ENCODE results near the gene GON4L. TPM values are rescaled to one million over a fixed set of nuclear protein-coding genes. Genes with fewer than 3 reads are reported as not detected.
"Not testable (repeated sequence)": the region's sequence is repeated elsewhere in the genome, so short reads cannot be mapped to it uniquely, and the experiment has no call there.

Gene GON4L
- total RNA-seq, 1 experiment from 2014 or later, result 53.4 TPM

- Histone ChIP-seq H3K18ac (ENCODE audit: insufficient read length, low read depth, low read length) (no peak overlapping the region), H3T11ph (ENCODE audit: low read length) (no peak overlapping the region), H3K9ac (ENCODE audit: extremely low read depth, insufficient read length, low read length) (no peak overlapping the region), H3K27ac (ENCODE audit: insufficient read length, low read depth, low read length) (no peak overlapping the region), H3K14ac (ENCODE audit: insufficient read depth, low read length) (no peak overlapping the region), H2AFZ (ENCODE audit: low read length) (no peak overlapping the region), H3K79me2 (ENCODE audit: insufficient read depth, low read length) (no peaks in the 10 kb centered on the region), H4K20me1 (ENCODE audit: control insufficient read depth, insufficient read depth, insufficient read length) (no peaks in the 10 kb centered on the region), H2BK20ac (ENCODE audit: low read depth, low read length, poor library complexity, severe bottlenecking) (no peak overlapping the region), H2AK5ac (ENCODE audit: insufficient read length, low read length) (no peak overlapping the region), H3K23me2 (ENCODE audit: insufficient read length, low read depth, low read length, poor library complexity, severe bottlenecking) (no peaks in the 10 kb centered on the region), H2BK12ac (ENCODE audit: insufficient read length, low read depth, low read length) (no peak overlapping the region), H4K8ac (replicated peaks; ENCODE audit: insufficient read length, low read depth, low read length) (no peak overlapping the region), H3K4me2 (ENCODE audit: insufficient read depth, insufficient read length, low read length) (no peak overlapping the region), H2BK15ac (ENCODE audit: low read depth, low read length) (no peak overlapping the region), H3K4ac (ENCODE audit: low read depth, low read length) (no peak overlapping the region), H3K56ac (ENCODE audit: insufficient read length, low read depth, low read length) (no peak overlapping the region), H3K23ac (ENCODE audit: insufficient read length, low read depth, low read length) (no peak overlapping the region), H3K79me1 (ENCODE audit: insufficient read depth, low read depth, low read length, poor library complexity, severe bottlenecking) (no peaks in the 10 kb centered on the region), H4K5ac (ENCODE audit: insufficient read length, low read depth, low read length) (no peak overlapping the region), H4K91ac (ENCODE audit: insufficient read length, low read depth, low read length) (no peak overlapping the region), H3K4me1 (ENCODE audit: insufficient read depth, low read length) (no peaks in the 10 kb centered on the region), H2BK120ac (ENCODE audit: low read depth, low read length, poor library complexity, severe bottlenecking) (no peak overlapping the region), H3K9me3 (ENCODE audit: control insufficient read depth, low read depth, low read length) (no peaks in the 10 kb centered on the region), H2BK5ac (ENCODE audit: insufficient read length, low read length) (no peak overlapping the region), H3K27me3 (ENCODE audit: insufficient read depth, low read length) (no peaks in the 10 kb centered on the region)
- WGBS (ENCODE audit: extremely low coverage, insufficient read length, low lambda C conversion rate), result no CpG with 5 or more reads among the region's 5 CpGs
- Mint-ChIP-seq H3K27me3 (ENCODE audit: low read depth) (no peaks in the 10 kb centered on the region), H3K4me3 (no peak overlapping the region), H3K27ac (no peak overlapping the region), H3K36me3 (ENCODE audit: insufficient read depth in 1 of 3, low read depth in 3 of 3) (peaks cover 46 to 87% (median 77%) of the 10 kb centered on the region in 3 experiments; a peak in 6 of 7 replicates), H3K9me3 (no peaks in the 10 kb centered on the region), H3K4me1 (no peaks in the 10 kb centered on the region)
- no peak for DNase-seq
- TF ChIP-seq, protein P1, sequence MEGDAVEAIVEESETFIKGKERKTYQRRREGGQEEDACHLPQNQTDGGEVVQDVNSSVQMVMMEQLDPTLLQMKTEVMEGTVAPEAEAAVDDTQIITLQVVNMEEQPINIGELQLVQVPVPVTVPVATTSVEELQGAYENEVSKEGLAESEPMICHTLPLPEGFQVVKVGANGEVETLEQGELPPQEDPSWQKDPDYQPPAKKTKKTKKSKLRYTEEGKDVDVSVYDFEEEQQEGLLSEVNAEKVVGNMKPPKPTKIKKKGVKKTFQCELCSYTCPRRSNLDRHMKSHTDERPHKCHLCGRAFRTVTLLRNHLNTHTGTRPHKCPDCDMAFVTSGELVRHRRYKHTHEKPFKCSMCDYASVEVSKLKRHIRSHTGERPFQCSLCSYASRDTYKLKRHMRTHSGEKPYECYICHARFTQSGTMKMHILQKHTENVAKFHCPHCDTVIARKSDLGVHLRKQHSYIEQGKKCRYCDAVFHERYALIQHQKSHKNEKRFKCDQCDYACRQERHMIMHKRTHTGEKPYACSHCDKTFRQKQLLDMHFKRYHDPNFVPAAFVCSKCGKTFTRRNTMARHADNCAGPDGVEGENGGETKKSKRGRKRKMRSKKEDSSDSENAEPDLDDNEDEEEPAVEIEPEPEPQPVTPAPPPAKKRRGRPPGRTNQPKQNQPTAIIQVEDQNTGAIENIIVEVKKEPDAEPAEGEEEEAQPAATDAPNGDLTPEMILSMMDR (conservative IDR thresholded peaks at IDR 0.05), result no peak
Observed at GRCh38 chr1:155769257-155769656, 87.8 kb downstream of the GON4L start.

DNA sequence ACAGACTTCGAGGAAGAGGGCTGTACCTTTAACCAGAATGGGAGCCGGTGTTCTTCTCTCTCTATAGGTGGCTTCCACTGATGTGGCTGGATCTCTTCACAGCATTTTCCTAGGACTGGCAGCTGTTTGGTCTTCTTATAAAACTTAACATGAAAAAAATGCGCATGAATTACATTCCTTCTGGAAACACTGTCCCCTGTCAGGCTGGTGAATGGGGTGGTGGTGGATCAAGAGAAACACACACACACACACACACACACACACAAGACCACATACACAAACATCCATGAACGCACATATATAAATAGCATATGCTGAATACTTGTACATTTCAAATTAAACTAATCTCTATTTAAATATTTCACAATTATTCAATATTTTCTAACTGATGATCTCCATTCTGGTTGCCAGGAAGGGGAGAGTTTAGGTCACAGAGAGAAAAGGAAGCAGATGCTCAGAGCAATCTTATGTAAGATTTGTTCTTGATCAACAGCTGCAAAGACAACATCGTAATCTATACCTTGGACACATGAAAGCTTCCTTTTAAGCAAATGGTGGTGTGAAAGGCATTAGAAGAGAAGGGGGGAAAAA is 89.5 kb downstream of the GON4L start:
- H2BK5ac ChIP-seq (ENCODE audit: insufficient read length, low read length); H3K27me3 ChIP-seq (ENCODE audit: insufficient read depth, low read length); H3K14ac ChIP-seq (ENCODE audit: insufficient read depth, low read length); H2AK5ac ChIP-seq (ENCODE audit: insufficient read length, low read length); H3T11ph ChIP-seq (ENCODE audit: low read length); H3K4me1 ChIP-seq (ENCODE audit: insufficient read depth, low read length); DNase-seq; H3K56ac ChIP-seq (ENCODE audit: insufficient read length, low read depth, low read length); H3K4me2 ChIP-seq (ENCODE audit: insufficient read depth, insufficient read length, low read length); H3K23ac ChIP-seq (ENCODE audit: insufficient read length, low read depth, low read length); H3K9ac ChIP-seq (ENCODE audit: extremely low read depth, insufficient read length, low read length); H3K4me1 Mint-ChIP-seq; H3K18ac ChIP-seq (ENCODE audit: insufficient read length, low read depth, low read length); H4K91ac ChIP-seq (ENCODE audit: insufficient read length, low read depth, low read length); H3K27ac ChIP-seq (ENCODE audit: insufficient read length, low read depth, low read length); H3K79me1 ChIP-seq (ENCODE audit: insufficient read depth, low read depth, low read length, poor library complexity, severe bottlenecking); H3K27me3 Mint-ChIP-seq (ENCODE audit: low read depth); H3K4me3 Mint-ChIP-seq; H3K23me2 ChIP-seq (ENCODE audit: insufficient read length, low read depth, low read length, poor library complexity, severe bottlenecking); H3K9me3 ChIP-seq (ENCODE audit: control insufficient read depth, low read depth, low read length); H2BK12ac ChIP-seq (ENCODE audit: insufficient read length, low read depth, low read length); H4K20me1 ChIP-seq (ENCODE audit: control insufficient read depth, insufficient read depth, insufficient read length); H4K8ac ChIP-seq (replicated peaks; ENCODE audit: insufficient read length, low read depth, low read length); H2BK120ac ChIP-seq (ENCODE audit: low read depth, low read length, poor library complexity, severe bottlenecking); H2BK20ac ChIP-seq (ENCODE audit: low read depth, low read length, poor library complexity, severe bottlenecking); H2AFZ ChIP-seq (ENCODE audit: low read length); H3K79me2 ChIP-seq (ENCODE audit: insufficient read depth, low read length); H3K9me3 Mint-ChIP-seq; H4K5ac ChIP-seq (ENCODE audit: insufficient read length, low read depth, low read length); H3K4ac ChIP-seq (ENCODE audit: low read depth, low read length); H2BK15ac ChIP-seq (ENCODE audit: low read depth, low read length): not testable (repeated sequence)
- WGBS (ENCODE audit: extremely low coverage, insufficient read length, low lambda C conversion rate), result no CpG with 5 or more reads among the region's 5 CpGs
- peak overlapping the region in 1 of 3 experiments; percentile 37; a peak in 1 of 7 replicates for H3K27ac Mint-ChIP-seq
- H3K36me3 Mint-ChIP-seq (ENCODE audit: insufficient read depth in 1 of 3, low read depth in 3 of 3), result peaks cover 42 to 87% (median 74%) of the 10 kb centered on the region in 3 experiments; a peak in 6 of 7 replicates
